SIG-M5 (cell line): Measurements from ENCODE around the gene HEATR9.

Experiments
- DNase-seq: peaks from one replicate; lab custom pipeline; 2025; lab: John Stamatoyannopoulos, UW

Gene HEATR9

GRCh38 chr17:35893751-35894150, 25.1 kb upstream of the HEATR9 start:
- DNase-seq = no peak

- no peak for DNase-seq
Measured at GRCh38 chr17:35892091-35893035, 23.7 kb upstream of the HEATR9 start.

DNA sequence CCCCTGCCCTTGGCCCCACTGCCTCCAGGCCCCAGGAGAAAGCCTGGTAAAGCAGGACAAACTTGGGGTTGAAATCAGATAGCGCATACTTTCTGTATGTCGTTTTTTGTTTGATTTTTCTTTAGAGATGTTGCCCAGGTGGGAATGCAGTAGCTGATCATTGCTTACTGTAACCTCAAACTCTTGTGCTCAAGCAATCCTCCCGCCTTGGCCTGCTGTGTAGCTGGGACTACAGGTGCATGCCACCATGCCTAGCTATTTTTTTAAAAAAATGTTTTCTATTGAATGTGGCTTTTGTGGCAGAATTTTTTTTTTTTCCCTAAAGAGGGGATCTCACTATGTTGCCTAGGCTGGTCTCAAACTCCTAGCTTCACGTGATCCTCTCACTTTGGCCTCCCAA, 22.6 kb upstream of the HEATR9 start:
- DNase-seq = no peak

DNA sequence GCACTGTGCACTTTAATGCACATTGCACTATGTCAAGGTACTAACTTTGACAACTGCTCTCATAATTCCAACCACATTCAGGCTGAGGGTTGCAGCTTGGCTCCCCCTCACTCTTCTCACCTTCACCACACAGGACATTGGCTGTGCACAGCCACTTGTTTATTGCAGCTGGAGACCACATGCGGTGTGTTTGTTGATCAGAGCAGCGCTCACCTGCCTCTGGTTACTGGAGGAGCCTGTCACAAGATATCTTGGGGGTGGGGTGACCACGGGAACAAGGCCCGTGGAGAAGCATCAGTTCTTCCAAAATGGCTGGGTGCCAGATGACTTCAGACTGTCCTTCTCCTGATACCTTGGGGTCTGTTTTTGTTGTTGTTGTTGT, 22.1 kb upstream of the HEATR9 start:
- DNase-seq = no peak

DNA sequence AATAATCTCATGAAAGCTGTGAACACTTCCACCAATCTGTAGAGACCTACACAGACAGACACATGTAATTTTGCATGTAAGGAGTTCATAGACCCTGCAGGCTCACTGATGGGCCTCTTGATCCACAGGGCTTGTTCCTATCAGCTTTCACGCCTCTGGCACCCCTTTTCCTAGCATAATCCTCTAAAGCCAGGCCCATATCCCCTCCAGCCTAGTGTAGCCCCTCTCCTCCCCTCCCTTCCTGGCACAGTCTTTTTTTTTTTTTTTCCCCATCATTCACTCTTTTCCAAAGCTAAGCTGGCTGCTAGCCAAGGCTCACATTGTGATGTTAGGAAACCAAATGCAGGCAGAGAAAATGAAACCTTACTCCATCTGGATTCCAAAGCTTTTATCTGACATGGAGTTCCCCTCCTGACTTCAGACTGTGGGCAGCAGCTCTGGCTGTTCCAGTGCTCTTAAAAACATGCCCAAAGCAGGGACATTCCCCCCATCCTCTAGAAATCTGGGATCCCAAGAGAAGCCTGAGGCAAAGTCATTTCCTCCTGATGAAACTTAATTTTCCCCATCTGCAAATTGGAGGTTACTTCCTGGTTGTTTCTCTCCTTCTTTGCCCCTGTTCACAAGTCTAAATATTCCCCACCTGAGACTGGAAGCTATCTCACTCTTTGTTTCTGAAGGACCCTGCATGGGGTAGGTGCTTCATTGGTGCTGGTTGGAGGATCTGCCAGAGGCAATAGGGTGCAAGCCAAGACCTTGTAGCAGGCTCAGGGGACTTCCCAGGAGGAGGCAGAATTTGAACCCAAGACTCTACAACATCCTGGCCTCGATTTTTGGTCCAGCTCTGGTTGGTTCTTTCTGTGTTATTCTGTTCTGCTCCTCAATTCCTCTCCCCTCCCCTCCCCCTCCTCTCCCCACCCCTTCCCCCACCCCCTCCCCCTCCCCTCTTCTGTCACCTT, 21.4 kb upstream of the HEATR9 start:
- no peak for DNase-seq

GRCh38 chr17:35889241-35889640, 20.6 kb upstream of the HEATR9 start:
- no peak for DNase-seq

DNA sequence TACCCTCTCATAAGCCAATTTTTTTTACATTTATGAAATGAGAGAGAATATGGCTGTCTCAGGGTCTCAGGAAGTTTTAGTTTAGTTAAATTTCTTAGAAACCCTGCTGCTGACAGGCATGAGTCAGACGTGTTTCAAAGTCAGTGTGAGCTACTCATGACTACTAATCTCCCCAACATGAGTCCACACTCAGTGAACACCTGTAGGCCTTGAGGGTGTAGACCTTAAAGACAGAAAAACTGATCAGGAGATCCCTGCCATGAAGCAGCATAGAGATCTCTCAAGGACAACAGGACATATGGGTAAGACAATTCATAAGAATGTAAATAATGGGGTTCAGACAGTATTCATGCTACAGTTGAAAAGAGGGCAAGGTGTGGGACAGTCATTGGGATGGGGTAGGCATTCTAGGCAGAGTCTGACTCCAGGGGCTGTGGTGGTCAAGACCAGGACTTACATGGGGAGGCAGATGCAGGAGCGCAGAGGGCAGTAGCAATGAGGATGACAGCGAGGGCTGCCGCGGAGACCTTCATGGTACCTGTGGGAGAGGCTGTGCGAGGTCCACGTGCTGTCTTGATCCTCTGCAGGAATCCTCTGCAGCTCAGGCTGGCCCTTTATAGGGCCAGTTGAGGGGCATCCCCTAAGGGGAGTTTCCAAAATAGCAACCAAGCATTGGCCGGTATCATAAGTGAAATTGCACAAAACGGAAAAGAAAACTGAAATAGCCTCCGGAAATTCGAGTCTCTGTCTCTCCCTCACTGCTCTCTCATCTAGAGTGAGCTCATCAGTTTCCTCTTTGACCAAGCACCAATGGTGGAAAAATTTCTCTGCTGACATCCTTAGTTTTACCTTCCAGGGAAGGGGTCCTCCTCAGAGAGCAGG, 11.3 kb upstream of the HEATR9 start, which contains the start of gene CCL5:
CCL5 (minus strand) TSS at position 588 of the 882 bp plus-strand sequence.
- DNase-seq = no peak

GRCh38 chr17:35878361-35878760, 9.7 kb upstream of the HEATR9 start:
- DNase-seq = no peak

DNA sequence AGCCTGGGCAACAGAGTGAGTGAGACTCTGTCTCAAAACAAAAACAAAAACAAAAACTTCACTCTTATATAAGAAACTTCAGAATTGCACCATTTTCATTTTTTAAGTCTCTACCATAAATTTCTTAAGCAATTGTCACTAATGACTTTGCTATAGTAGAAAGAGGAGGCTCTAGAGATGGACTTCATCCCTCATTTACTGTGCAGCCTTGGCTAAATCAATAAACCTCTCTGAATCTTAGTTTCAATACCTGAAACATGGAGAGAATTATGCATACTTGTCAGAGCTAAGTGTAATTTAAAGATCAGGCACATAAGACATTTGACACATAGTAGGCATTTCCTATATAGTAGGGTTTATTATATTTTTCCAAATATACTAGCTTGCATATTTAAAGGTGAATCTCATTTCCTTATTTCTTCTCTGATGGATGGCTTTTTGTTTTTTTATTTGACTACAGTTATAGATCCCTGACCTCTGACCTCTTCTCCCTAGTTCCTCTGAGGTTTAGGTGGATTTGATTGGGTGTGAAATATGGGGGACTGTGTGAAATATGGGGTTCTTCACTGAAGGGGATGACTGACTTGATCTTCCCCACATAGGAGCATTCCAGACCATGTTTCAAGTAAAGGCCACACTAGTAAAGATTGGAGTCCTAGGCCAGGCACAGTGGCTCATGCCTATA, 8.8 kb upstream of the HEATR9 start:
- no peak for DNase-seq

GRCh38 chr17:35876534-35876933, 7.8 kb upstream of the HEATR9 start:
- DNase-seq = no peak

- DNase-seq = no peak
Measured at GRCh38 chr17:35875800-35876139, 7.1 kb upstream of the HEATR9 start.

DNA sequence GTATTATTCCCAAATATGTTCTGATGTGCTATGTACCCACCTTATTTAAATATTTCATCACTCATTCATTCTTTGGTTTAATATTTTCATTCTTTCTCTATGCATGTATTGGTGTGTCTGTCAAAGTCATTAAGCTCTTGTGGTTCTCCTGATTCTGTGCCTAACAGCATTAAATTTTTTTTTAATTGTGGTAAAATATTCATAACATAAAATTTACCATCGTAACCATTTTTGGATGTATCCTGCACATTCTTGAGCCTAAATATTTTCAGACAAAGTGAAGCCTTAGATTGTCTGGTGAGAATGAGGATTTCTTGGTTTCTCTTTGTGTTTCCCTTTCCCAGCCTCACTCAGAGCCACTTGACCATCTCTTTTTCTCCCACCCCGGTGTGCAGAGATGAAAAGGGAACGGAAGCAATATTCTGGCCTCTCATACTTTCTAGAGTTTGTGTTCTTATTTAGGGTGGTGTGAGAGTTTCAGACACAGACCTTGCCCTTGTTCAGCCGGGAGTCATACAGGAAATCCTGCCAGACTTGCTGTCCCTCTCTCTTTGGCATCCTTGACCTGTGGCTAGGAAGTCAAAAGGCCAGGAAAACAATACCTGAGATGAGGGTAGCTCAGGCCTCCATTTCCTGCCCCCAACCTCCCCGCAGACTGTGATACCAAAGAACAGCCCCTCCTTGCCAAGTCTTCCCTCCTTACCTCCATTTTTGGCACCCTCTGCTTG, 6.5 kb upstream of the HEATR9 start:
- DNase-seq = no peak

DNA sequence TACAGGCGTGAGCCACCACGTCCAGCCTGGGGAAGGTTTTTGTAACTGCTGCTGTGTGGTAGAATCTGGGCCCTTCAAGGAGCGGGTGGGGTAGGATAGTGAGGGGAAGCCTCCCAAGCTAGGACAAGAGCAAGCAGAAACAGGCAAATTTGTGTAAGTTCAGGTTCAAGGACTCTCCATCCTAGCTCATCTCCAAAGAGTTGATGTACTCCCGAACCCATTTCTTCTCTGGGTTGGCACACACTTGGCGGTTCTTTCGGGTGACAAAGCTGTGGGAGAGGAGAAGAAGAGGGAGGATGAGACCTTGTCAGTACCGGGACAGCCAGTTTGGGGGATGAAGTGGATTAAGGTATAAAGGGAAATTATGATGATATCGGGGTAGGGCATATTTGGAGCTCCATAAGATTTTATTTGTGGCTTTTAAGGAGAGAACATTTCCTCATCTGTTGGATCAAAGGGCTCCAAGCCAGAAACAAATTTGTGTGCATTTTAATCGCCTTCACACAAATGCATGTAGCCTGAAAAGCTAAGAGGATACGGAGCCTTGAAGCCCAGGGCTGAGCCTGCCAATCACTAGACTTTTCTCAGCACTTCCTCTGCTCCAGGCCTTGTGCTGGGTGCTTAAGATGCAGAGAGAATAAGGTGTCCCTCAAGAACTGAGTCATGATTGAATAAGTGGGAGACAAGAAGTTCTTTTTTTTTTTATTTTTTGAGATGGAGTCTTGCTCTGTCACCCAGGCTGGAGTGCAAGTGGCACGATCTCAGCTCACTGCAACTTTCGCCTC, 3.7 kb upstream of the HEATR9 start:
- no peak for DNase-seq

GRCh38 chr17:35870906-35871819, 2.5 kb upstream of the HEATR9 start:
- DNase-seq = no peak

- DNase-seq = no peak
Measured at GRCh38 chr17:35867574-35867973, 1.1 kb downstream of the HEATR9 start.

DNA sequence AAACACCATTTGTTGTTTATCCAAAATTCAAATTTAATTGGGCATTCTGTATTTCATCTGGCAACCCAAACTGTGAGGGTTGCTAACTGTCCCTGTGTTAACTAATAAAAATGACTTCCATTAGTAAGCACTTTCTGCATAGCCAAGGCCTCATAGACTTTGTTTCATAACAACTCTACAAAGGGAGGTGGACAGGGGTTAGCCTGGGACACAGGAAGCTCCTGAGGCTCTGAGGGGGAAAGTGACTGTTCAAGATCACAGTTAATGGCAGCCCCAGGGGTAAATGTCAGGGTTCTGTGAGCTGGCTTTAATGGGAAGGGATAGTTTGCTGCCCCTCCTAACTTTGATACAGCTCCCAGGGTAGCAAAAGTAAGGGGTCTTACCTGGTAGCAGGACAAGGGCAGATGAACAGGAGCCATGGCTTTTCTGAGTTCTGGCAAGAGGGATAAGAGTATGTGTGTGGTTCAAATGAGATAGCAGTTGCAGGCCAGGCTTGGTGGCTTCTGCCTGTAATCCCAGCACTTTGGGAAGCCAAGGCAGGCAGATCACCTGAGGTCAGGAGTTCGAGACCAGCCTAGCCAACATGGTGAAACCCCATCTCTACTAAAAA, 2.2 kb downstream of the HEATR9 start:
- no peak for DNase-seq

DNA sequence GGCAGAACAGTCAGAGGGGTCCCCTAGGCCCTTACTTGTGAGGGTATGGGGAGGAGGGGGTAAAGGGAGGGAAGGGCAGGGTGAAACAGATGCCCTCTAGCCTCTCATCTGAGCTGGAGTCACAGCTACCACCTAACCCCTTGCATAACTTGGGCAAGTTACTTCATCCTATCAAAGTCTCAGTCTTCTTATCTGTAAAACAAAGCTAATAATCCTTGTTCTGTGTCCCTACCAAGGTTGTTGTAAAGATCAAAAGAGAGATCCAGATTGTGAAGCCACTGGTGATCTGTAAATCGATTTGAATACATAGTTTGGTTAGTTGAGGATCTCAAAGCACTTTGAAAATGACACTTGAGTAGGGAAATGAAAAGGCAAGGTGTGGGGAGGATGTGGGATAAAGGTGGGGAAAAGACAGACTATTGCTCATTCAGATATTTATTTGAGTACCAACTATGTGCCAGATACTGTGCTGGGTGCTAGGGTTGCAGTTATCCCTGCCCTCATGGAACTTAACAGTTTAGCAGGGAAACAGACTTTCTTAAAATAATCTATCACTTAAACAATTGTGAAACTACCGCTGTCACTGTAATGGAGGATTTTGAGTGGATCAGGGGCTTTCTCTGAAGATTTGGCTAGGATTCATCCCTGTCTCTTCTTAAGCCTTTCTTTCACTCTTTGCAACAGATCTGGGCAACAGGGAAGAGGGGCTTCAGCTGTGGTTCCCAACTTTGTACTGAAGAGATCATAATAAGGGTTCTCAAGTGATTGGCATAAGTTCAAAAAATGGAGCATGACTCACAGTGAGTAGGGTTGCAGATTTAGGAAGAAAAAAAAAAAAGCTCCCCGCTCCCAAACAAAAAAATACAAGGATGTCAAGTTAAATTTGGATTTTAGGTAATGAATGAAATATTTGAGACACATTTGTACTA, 3.0 kb downstream of the HEATR9 start:
- no peak for DNase-seq
